ENCODE results near the gene MITF.

The MITF gene

GRCh38 chr3:69748503-69748902 lies 9.2 kb downstream of the MITF start:
- TF ChIP-seq CTCF (IDR thresholded peaks at IDR 0.05; ENCODE audit: extremely low read depth, missing control alignments): no peak
- DNase-seq (ENCODE audit: low spot score): no peak

DNA sequence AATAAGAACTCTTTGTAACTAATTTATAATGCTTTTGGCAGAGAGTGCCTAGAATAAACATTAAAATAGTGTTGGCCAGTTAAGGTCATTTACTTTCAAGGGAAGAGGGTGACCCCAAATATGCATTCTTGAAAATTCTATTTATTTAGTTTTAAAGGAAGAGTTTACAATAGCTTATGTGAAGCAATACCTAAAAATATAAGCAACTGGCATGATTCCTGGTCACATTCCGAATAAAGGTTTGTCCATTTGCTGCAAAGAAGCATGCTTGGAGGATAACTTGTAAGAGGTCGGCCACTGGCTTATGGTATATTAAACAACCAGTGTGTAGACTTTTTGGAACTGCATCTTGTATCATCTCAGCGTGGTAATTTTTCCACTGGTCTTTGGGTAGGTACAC lies 10.2 kb downstream of the MITF start:
- no peak for TF ChIP-seq CTCF (IDR thresholded peaks at IDR 0.05; ENCODE audit: extremely low read depth, missing control alignments)
- DNase-seq (ENCODE audit: low spot score): no peak

- no peak for DNase-seq (ENCODE audit: low spot score)
- no peak for TF ChIP-seq CTCF (IDR thresholded peaks at IDR 0.05; ENCODE audit: extremely low read depth, missing control alignments)
Measured at GRCh38 chr3:69750549-69750948, 11.3 kb downstream of the MITF start.

GRCh38 chr3:69751074-69751476 lies 11.8 kb downstream of the MITF start:
- TF ChIP-seq CTCF (IDR thresholded peaks at IDR 0.05; ENCODE audit: extremely low read depth, missing control alignments): no peak
- no peak for DNase-seq (ENCODE audit: low spot score)

GRCh38 chr3:69752241-69752640 lies 13.0 kb downstream of the MITF start:
- DNase-seq (ENCODE audit: low spot score): no peak
- TF ChIP-seq CTCF (IDR thresholded peaks at IDR 0.05; ENCODE audit: extremely low read depth, missing control alignments): no peak

GRCh38 chr3:69753179-69753775 lies 14.0 kb downstream of the MITF start:
- DNase-seq (ENCODE audit: low spot score): no peak

DNA sequence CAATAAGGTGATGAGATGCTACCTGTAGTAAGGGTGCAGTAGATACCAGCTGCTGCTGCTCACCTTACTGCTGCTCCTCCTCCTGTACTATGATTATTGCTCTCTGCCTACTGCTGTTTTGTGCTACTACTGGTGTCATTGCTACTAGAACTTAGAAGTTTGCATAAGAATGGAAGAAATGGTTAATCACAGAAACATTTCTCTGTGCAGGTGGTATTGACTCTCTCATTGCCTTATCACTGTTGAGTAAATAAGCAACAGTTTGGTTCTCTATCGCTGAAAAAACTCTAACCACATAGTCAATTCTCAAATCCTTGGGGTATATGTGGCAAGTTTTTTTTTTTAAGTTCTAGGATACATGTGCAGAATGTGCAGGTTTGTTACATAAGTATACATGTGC lies 16.5 kb downstream of the MITF start:
- DNase-seq (ENCODE audit: low spot score): no peak

More at GRCh38 chr3:69753179-69753775, 14.0 kb downstream of the MITF start:
- TF ChIP-seq CTCF (IDR thresholded peaks at IDR 0.05; ENCODE audit: extremely low read depth, missing control alignments): no peak

More for the DNA sequence above, 16.5 kb downstream of the MITF start:
- no peak for TF ChIP-seq CTCF (IDR thresholded peaks at IDR 0.05; ENCODE audit: extremely low read depth, missing control alignments)

Measured in GM20000 (cell line).